Stimulated activated naive B cell treated with anti-CD40 and anti-IgM and Interleukin-4, amounts not matched to agents 10 μg/mL and 1 μg/mL and 100 μg/mL, for 72 hours (primary cell): ENCODE data around the gene CNTROB.

ENCODE experiments used
- ATAC-seq, 2 donors: fragments of 150-1000 bp; cut with Tn5 transposase; replicated peaks; 2 replicates each; pipeline ENCODE4 v1.10.0; 2021; ENCODE audit warnings: moderate library complexity in 1 of 2
- DNase-seq: peaks from one replicate; pipeline ENCODE4 v3.0.0; 2021
- H3K27ac Mint-ChIP-seq: one replicate; pipeline ENCODE4 v1.8.0; 2022; ENCODE audit warnings: mild to moderate bottlenecking, mixed read lengths
- H3K27me3 Mint-ChIP-seq, 2 donors: one replicate each; pipeline ENCODE4 v1.8.0; 2022; ENCODE audit warnings: mixed read lengths in 2 of 2
- H3K36me3 Mint-ChIP-seq, 2 donors: one replicate each; pipeline ENCODE4 v1.8.0; 2022; ENCODE audit warnings: mixed read lengths in 2 of 2, mild to moderate bottlenecking in 1 of 2
- H3K4me1 Mint-ChIP-seq, 2 donors: one replicate each; pipeline ENCODE4 v1.8.0; 2022; ENCODE audit warnings: mixed read lengths in 2 of 2, mild to moderate bottlenecking in 1 of 2
- H3K4me3 Mint-ChIP-seq, 2 donors: one replicate each; pipeline ENCODE4 v1.8.0; 2022; ENCODE audit warnings: mild to moderate bottlenecking in 2 of 2, mixed read lengths in 2 of 2, moderate library complexity in 1 of 2
- H3K9me3 Mint-ChIP-seq, 2 donors: one replicate each; pipeline ENCODE4 v1.8.0; 2022; ENCODE audit warnings: mixed read lengths in 2 of 2, mild to moderate bottlenecking in 1 of 2

Gene CNTROB

DNA sequence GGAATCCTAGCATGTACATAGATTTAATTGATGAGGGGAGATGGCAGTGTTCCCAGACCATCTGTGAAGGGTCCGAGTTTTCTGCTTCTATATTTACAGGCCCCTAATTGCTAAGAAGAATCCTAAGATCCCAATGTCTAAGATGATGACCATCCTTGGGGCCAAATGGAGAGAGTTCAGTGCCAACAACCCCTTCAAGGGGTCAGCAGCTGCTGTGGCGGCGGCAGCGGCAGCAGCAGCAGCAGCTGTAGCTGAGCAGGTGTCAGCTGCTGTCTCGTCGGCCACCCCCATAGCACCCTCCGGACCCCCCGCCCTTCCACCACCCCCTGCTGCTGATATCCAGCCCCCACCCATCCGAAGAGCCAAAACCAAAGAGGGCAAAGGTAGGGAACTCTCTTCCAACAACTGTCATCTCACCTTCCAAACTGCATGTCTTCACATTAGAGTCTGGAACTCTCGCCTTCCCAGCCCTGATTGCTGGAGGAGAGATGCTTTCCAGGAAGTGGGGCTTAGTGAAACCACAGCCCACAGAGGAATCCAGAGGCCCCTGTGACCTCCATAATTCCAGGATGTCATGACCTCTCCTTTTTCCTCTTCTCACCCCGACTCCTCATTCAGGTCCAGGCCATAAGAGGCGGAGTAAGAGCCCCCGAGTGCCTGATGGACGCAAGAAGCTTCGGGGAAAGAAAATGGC lies 38.7 kb upstream of the CNTROB start:
- Mint-ChIP-seq H3K27ac (no peak overlapping the region), H3K27me3 (no peaks in the 10 kb centered on the region), H3K4me1 (peaks cover 13 to 16% of the 10 kb centered on the region in 2 donors), H3K4me3 (no peak overlapping the region), H3K9me3 (no peaks in the 10 kb centered on the region), H3K36me3 (peaks cover 48 to 56% of the 10 kb centered on the region in 2 donors)
- ATAC-seq = no peak
- DNase-seq = no peak

DNA sequence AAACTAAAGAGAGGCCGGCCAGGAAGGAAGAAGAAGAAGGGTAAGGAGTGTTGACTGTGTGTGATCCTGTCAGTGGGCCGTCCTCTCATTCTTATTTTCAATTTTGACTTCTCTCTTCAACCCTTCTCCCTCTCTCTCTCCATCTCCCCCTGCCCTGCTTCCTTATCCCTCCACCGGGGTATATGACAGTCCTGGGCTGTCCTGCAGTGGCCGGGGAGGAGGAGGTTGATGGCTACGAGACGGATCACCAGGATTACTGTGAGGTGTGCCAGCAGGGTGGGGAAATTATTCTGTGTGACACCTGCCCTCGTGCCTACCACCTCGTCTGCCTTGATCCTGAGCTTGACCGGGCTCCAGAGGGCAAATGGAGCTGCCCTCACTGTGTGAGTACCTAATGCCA lies 37.8 kb upstream of the CNTROB start:
- Mint-ChIP-seq H3K4me3 (no peak overlapping the region), H3K9me3 (no peaks in the 10 kb centered on the region), H3K27me3 (no peaks in the 10 kb centered on the region), H3K27ac (no peak overlapping the region), H3K36me3 (peaks cover 49 to 64% of the 10 kb centered on the region in 2 donors), H3K4me1 (peaks cover 14 to 15% of the 10 kb centered on the region in 2 donors)
- ATAC-seq (no peak), DNase-seq (no peak)

GRCh38 chr17:7894866-7895265 lies 37.1 kb upstream of the CNTROB start:
- H3K27ac Mint-ChIP-seq = no peak overlapping the region
- no peaks in the 10 kb centered on the region for H3K9me3 Mint-ChIP-seq
- H3K4me3 Mint-ChIP-seq = no peak overlapping the region
- H3K4me1 Mint-ChIP-seq = peaks cover 11 to 14% of the 10 kb centered on the region in 2 donors
- no peak for DNase-seq
- H3K36me3 Mint-ChIP-seq = peaks cover 52 to 70% of the 10 kb centered on the region in 2 donors
- H3K27me3 Mint-ChIP-seq = no peaks in the 10 kb centered on the region
- ATAC-seq = no peak

- Mint-ChIP-seq H3K4me1 (peaks cover 11 to 14% of the 10 kb centered on the region in 2 donors), H3K27me3 (no peaks in the 10 kb centered on the region), H3K36me3 (peaks cover 55 to 81% of the 10 kb centered on the region in 2 donors), H3K4me3 (no peak overlapping the region), H3K27ac (peak overlapping the region; percentile 62), H3K9me3 (no peaks in the 10 kb centered on the region)
- DNase-seq = no peak
- ATAC-seq = no peak
Observed at GRCh38 chr17:7897090-7897489, 34.9 kb upstream of the CNTROB start.

GRCh38 chr17:7897773-7898172 lies 34.2 kb upstream of the CNTROB start:
- H3K9me3 Mint-ChIP-seq = no peaks in the 10 kb centered on the region
- H3K4me1 Mint-ChIP-seq = peaks cover 11 to 14% of the 10 kb centered on the region in 2 donors
- peak; percentile 59 to 65 for ATAC-seq
- no peak overlapping the region for H3K4me3 Mint-ChIP-seq
- H3K36me3 Mint-ChIP-seq = peaks cover 58 to 84% of the 10 kb centered on the region in 2 donors
- H3K27ac Mint-ChIP-seq = peak overlapping the region; percentile 56
- DNase-seq = no peak
- no peaks in the 10 kb centered on the region for H3K27me3 Mint-ChIP-seq

DNA sequence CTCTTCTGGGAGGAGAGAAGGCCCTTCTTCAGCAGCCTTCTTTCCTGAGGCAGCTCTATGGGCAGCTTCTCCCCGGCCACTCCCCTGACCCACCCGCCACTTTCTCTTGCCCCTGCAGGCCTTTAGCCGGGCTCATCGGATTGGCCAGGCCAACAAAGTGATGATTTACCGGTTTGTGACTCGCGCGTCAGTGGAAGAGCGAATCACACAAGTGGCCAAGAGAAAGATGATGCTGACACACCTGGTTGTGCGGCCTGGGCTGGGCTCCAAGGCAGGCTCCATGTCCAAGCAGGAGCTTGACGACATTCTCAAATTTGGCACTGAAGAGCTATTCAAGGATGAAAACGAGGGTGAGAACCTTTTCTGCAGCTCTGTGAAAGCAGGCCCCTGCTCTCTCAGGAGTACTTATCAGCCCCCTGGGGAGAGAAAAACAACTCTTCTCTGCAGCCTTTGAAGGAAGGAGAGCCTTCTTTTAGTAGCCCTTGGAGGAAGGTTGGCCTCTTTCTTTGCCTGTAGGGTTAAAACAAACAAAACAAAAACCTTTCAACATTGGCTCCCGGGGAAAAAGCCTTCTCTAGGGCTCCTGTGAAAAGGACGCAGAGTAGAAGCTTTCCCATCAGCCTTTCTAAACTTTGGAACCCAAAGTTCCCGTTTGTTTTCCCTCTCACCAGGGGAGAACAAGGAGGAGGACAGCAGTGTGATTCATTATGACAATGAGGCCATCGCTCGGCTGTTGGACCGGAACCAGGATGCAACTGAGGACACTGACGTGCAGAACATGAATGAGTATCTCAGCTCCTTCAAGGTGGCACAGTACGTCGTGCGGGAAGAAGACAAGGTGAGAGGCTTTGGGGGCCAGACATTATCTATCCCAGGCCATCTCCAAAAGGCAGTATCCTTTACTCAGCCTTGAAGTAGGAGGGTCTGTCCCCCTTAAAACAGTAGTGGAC lies 28.6 kb upstream of the CNTROB start:
- Mint-ChIP-seq H3K9me3 (no peaks in the 10 kb centered on the region), H3K4me1 (no peaks in the 10 kb centered on the region), H3K36me3 (peaks cover 50 to 88% of the 10 kb centered on the region in 2 donors), H3K4me3 (no peak overlapping the region), H3K27ac (no peak overlapping the region), H3K27me3 (no peaks in the 10 kb centered on the region)
- ATAC-seq (no peak), DNase-seq (no peak)

- peak overlapping the region; percentile 22 for H3K27ac Mint-ChIP-seq
- ATAC-seq (no peak), DNase-seq (no peak)
- H3K4me3 Mint-ChIP-seq = no peak overlapping the region
- H3K4me1 Mint-ChIP-seq = peaks cover 0 to 2% of the 10 kb centered on the region in 2 donors
- H3K36me3 Mint-ChIP-seq = peaks cover 43 to 67% of the 10 kb centered on the region in 2 donors
- no peaks in the 10 kb centered on the region for H3K27me3 Mint-ChIP-seq
- H3K9me3 Mint-ChIP-seq = no peaks in the 10 kb centered on the region
Observed at GRCh38 chr17:7909089-7909488, 22.9 kb upstream of the CNTROB start.

- DNase-seq (no peak), ATAC-seq (no peak)
- Mint-ChIP-seq H3K27ac (peak overlapping the region; percentile 39), H3K27me3 (no peaks in the 10 kb centered on the region), H3K9me3 (no peaks in the 10 kb centered on the region), H3K36me3 (peaks cover 35 to 55% of the 10 kb centered on the region in 2 donors), H3K4me1 (peaks cover 7 to 8% of the 10 kb centered on the region in 2 donors), H3K4me3 (no peak overlapping the region)
Observed at GRCh38 chr17:7910281-7910680, 21.7 kb upstream of the CNTROB start.

DNA sequence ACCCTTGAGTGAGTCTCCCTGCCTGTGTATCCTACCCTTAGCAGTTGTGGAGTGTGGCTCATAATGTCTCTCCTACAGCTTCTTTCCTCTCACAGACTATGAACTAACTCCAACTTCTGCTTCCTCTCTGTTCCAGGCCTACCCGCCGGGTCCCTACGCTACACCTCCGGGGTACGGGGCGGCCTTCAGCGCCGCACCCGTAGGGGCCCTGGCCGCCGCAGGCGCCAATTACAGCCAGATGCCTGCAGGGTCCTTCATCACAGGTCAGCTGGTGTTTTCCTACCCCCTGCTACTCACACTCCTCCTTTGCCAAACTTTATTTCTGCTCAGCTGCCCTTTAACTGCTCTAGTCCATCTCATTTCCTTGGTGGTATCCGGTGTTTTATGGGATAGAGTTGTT lies 21.3 kb upstream of the CNTROB start:
- no peaks in the 10 kb centered on the region for H3K27me3 Mint-ChIP-seq
- no peak overlapping the region for H3K4me3 Mint-ChIP-seq
- peaks cover 33 to 51% of the 10 kb centered on the region in 2 donors for H3K36me3 Mint-ChIP-seq
- peaks cover 11 to 12% of the 10 kb centered on the region in 2 donors for H3K4me1 Mint-ChIP-seq
- no peak overlapping the region for H3K27ac Mint-ChIP-seq
- no peak for DNase-seq
- no peak for ATAC-seq
- H3K9me3 Mint-ChIP-seq = no peaks in the 10 kb centered on the region

DNA sequence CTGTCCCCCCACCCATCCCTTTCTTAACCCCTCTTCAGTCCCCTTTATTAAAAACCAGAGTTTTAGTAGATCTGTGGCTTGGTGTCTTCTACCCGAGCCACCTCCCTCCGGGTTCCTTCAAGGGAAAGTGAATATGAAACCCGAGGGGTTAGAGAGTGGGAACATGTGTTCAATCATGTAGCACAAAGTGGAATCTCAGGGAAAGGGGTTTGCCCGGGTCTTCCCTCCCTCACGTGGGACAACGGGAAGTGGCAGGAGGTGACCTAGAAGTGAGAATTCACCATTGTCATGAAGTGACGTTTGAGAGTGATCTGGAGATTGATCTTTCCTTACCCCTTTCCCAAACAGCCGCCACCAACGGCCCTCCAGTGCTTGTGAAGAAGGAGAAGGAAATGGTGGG lies 20.9 kb upstream of the CNTROB start:
- Mint-ChIP-seq H3K4me1 (peaks cover 12 to 14% of the 10 kb centered on the region in 2 donors), H3K36me3 (peaks cover 31 to 47% of the 10 kb centered on the region in 2 donors), H3K4me3 (no peak overlapping the region), H3K9me3 (no peaks in the 10 kb centered on the region), H3K27ac (peak overlapping the region; percentile 37), H3K27me3 (no peaks in the 10 kb centered on the region)
- ATAC-seq (no peak), DNase-seq (no peak)

GRCh38 chr17:7912927-7913524 lies 19.0 kb upstream of the CNTROB start:
- Mint-ChIP-seq H3K9me3 (no peaks in the 10 kb centered on the region), H3K4me1 (peaks cover 18 to 24% of the 10 kb centered on the region in 2 donors), H3K4me3 (no peak overlapping the region), H3K27ac (no peak overlapping the region), H3K27me3 (no peaks in the 10 kb centered on the region), H3K36me3 (peaks cover 20 to 32% of the 10 kb centered on the region in 2 donors)
- peak; percentile 45 to 48 for ATAC-seq
- DNase-seq = no peak

DNA sequence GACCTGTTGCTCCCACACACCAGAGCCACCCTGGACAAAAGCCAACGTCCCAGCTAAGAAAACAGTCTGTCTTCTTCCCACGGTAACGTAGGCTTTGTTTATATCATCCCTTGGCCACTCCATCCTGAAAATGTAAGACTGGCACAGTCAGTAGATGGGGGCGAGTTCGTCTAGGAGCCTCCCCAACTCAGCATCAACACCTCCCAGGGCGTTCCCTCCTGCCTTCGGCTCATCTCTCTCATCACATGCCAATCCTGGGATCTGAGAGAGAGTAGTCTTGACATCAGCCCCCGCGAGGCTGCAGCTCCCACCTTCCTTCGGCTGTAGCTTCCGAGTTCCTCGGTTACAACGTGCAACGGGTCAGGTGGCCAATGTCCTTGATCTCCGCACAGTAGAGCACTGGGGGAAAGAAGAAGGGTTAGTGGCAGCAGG lies 16.8 kb upstream of the CNTROB start:
- H3K9me3 Mint-ChIP-seq = no peaks in the 10 kb centered on the region
- peaks cover 18 to 24% of the 10 kb centered on the region in 2 donors for H3K4me1 Mint-ChIP-seq
- H3K27me3 Mint-ChIP-seq = no peaks in the 10 kb centered on the region
- peak overlapping the region; percentile 93 for H3K27ac Mint-ChIP-seq
- ATAC-seq (peak; percentile 42 to 50), DNase-seq (no peak)
- H3K4me3 Mint-ChIP-seq = peak overlapping the region; percentile 92 to 94
- H3K36me3 Mint-ChIP-seq = peaks cover 10 to 16% of the 10 kb centered on the region in 2 donors

- DNase-seq = peak; percentile 80
- no peaks in the 10 kb centered on the region for H3K9me3 Mint-ChIP-seq
- H3K36me3 Mint-ChIP-seq = peaks cover 4 to 9% of the 10 kb centered on the region in 2 donors
- peak within 1 kb of the TSS; percentile 92 to 94 for H3K4me3 Mint-ChIP-seq
- H3K27ac Mint-ChIP-seq = peak within 1 kb of the TSS; percentile 93
- peaks cover 18 to 24% of the 10 kb centered on the region in 2 donors for H3K4me1 Mint-ChIP-seq
- no peaks in the 10 kb centered on the region for H3K27me3 Mint-ChIP-seq
- peak; percentile 82 to 87 for ATAC-seq
Observed at GRCh38 chr17:7915611-7916384, 16.2 kb upstream of the CNTROB start, which contains the start of gene RNF227. RNF227 (minus strand) TSS chr17:7916289; CDS start chr17:7916195, 94 bp downstream.

GRCh38 chr17:7916385-7916682 lies 15.7 kb upstream of the CNTROB start:
- H3K9me3 Mint-ChIP-seq = no peaks in the 10 kb centered on the region
- peak overlapping the region; percentile 78 to 92 for H3K4me3 Mint-ChIP-seq
- H3K36me3 Mint-ChIP-seq = peaks cover 2 to 5% of the 10 kb centered on the region in 2 donors
- H3K27ac Mint-ChIP-seq = peak overlapping the region; percentile 85
- no peaks in the 10 kb centered on the region for H3K27me3 Mint-ChIP-seq
- peaks cover 18 to 24% of the 10 kb centered on the region in 2 donors for H3K4me1 Mint-ChIP-seq
- ATAC-seq = no peak
- no peak for DNase-seq
